NOMO-1 treated with dmso at 0.1 percent for 144 hours (cell line): ENCODE results near the gene HIBADH.
"Not testable (repeated sequence)": the region's sequence is repeated elsewhere in the genome, so short reads cannot be mapped to it uniquely, and the experiment has no call there.

Experiments
- DNase-seq: peaks from one replicate; lab custom pipeline; 2025; ENCODE audit not compliant: unreplicated experiment; lab: John Stamatoyannopoulos, UW

The HIBADH gene

DNA sequence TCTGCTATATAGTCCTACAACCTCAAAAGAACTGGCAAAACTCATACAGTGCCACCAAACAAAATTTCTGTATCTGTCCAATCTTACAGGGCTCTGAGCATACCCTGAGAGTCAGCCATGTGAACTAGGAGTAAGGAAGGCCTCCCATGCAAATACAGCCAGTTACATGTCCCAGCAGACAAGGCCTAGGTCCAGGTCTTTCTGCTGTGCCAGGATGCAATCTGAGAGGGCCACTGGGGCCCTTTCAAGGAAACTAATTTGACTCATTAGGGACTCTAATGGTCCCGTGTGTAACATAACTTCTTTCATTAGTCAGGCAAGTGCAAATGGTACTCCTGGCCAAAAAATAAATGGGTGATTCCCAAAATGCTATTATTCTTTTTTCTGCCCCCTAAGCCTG lies 17.9 kb upstream of the HIBADH start:
- DNase-seq, result no peak

GRCh38 chr7:27678617-27679260 lies 16.1 kb upstream of the HIBADH start:
- DNase-seq, result no peak

DNA sequence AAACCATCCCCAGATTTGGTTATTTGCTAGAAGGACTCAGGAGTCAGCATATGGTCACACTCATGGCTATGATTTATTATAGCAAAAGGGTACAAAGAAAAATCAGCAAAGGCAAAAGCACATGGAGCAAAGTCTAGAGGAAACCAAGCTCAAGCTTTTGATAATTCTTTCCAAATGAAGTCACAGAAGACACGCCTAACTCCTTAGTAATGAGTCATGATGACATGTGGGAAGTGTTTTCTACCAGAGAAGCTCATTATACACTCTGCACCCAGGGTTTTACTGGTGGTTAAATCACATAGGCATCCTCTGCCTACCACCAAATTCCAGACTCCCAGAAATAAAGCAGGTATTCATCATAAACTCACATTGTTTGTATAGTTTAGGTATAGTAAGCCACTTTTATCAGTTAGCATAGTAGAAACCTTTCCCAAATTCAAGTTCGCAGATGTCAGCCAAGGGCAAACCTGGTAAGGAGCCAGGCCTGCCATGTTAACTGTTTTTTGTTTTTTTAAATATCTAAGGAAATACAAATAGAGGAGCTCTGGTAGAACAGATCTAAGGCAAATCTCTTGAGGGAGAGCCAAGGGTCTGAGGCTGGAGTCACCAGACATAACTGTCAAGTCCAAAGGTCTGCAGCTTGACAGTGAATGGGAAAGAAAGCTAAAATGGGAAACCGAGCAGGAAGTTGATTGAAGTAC lies 15.4 kb upstream of the HIBADH start:
- no peak for DNase-seq

DNA sequence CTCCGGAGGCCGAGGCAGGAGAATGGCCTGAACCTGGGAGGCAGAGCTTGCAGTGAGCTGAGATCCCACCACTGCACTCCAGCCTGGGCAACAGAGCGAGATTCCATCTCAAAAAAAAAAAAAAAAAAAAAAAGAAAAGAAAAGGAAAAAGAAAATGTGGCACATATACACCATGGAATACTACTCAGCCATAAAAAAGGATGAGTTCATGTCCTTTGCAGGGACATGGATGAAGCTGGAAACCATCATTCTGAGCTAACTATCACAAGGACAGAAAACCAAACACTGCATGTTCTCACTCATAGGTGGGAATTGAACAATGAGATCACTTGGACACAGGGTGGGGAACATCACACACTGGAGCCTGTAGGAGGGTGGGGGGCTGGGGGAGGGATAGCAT lies 11.4 kb upstream of the HIBADH start:
- DNase-seq, result not testable (repeated sequence)

DNA sequence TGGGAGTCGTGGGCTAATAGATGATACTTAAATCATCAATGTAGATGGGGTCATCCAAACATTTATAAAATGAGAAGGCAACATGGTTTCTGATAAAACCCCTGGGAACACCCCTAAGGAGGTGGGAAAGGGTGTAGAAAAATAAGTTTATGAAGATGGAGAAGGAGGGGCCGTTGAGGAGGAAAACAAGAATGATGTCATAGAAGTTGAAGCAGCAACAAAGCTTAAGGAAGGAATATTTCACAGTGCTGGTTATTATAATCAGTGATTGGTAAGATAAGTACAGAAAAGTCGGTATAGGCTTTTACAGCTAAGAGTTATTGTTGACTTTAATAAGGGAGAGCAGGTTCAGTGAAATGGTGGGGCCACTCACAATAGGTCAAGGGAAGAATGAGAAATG lies 9.0 kb upstream of the HIBADH start:
- no peak for DNase-seq

DNA sequence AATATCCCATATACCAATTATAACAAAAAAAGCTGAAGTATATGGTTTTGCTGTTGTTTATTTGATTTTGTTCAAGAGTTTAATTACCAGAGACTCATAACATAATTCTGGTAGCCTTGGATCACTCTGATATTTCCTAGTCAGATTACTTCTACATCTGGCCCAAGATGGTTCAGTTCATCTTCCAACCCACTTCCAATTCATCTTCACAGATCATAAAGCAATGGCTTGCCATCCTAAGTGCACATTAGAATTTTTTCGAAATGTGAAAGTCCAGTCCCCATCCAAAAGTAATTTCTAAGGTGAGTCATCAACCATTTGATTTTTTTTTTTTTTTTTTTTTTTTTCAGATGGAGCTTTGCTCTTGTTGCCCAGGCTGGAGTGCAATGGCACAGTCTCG lies 8.0 kb upstream of the HIBADH start:
- DNase-seq, result no peak

DNA sequence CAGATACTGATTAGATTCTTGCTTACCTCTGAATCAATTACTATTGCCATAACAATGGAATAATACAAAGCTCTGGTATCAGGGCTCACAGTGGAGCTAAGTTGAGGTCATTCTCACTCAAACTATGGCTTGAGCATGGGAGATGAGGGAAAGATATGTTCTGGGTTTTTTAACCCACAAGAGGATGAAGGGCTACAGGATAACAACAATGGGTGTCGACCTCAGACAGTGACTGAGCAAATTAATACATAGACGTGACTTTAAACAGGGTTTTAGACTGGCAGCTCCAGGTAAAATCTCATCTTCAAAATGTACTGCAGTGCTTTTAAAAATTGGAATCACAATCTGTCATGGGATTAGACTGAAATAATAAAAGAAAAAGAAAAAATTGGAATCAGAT lies 7.5 kb upstream of the HIBADH start:
- no peak for DNase-seq

GRCh38 chr7:27665531-27665930 lies 2.8 kb upstream of the HIBADH start:
- no peak for DNase-seq

- DNase-seq, result no peak
Measured at GRCh38 chr7:27663989-27664331, 1.3 kb upstream of the HIBADH start.

GRCh38 chr7:27661811-27662489 lies 733 bp downstream of the HIBADH start:
- DNase-seq, result no peak

DNA sequence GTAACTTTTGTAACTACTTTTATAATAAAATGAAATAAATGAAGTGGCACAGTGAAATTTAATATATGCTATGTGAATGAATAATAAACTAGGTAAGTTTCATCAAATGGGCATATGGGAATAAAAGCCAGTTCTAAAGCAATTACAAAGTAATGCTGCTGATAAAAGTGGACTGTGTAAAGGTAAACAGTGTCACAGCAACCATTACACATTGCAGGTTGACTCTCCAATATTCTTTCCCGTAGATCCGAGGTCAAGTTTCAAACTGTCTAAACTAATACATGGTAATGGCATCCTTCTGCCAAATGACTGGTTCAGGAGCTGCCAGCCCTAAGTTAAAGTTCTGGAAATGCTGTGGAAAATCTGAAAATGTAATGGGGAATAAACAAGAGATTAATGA lies 6.0 kb downstream of the HIBADH start:
- no peak for DNase-seq

DNA sequence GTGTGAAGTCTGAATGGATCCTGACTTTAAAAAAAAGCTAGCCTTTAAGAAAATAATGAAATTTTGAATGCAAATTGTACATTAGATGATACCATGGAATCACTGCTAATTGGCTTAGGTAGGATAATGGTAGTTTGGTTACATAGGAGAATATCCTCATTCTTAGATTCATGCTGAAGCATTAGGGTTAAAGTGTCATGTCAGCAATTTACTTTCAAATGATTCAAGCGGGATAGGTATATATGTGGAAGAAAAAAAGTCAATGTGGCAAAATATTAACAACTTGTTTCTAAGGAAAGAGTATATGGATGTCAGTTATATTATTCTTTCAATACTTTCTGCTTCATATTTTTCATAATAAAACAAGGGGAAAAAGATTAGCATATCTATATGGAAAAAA lies 7.5 kb downstream of the HIBADH start:
- DNase-seq, result no peak

DNA sequence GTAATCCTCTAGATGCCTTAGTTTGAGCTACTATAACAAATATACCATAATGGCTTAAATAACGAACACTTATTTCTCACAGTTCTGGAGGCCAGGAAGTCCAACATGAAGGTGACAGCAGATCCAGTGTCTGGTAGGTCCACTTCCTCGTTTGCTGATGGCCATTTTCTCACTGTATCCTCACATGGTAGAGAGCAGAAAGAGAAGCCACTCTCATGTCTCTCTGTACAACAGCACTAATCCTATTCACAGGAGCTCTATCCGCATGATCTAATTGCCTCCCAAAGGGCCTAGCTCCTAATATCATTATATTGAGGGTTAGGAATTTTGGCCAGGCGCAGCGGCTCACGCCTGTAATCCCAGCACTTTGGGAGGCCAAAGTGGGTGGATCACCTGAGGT lies 10.2 kb downstream of the HIBADH start:
- no peak for DNase-seq

DNA sequence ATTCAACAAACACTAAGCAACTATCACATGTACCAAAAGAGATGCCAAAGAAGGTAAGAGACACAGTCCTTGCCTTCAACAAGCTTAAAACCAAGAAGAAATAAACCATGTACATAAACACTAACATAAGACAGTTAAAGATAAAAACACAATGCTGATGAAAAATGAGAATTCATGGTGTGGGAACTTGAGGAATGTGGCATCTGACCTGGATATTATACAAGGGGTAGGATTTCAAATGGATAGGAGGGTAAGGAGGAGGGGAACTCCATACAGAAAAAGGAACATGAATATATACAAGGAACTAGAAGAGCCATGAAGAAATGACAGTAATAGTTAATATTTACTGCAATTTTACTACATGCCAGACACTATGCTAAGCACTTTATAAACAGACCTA lies 11.0 kb downstream of the HIBADH start:
- DNase-seq, result no peak

DNA sequence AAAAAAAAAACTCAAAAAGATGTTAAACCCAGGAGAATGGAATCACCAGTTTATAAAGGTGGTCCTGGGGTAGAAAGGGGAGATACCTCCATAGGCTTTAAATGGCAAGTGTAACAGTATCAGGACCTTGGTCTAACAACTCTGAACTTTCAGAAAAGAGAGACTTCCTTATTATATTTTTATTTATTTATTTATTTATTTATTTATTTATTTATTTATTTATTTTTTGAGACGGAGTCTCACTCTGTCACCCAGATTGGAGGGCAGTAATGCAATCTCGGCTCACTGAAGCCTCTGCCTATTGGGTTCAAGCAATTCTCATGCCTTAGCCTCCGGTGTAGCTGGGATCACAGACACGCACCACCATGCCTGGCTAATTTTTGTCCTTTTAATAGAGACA lies 12.4 kb downstream of the HIBADH start:
- DNase-seq, result no peak

DNA sequence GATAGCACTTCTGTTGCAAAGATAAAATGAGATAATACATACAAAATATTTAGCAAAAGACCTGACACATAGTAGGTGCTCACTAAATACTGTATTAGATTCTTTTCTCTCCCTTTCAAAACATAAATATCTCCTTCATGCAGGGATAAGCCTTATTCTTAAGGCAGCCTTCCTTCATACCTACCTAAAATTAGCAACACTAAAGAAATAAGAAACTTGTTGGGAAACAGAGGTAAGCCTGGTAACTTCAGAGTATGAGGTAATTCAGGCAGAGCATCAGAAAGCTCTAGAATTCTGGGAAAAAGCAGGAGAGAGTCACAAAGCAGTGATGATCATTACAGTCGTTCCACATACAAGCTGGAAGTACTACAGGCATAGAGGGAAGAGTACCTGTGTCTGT lies 15.2 kb downstream of the HIBADH start:
- DNase-seq, result no peak

DNA sequence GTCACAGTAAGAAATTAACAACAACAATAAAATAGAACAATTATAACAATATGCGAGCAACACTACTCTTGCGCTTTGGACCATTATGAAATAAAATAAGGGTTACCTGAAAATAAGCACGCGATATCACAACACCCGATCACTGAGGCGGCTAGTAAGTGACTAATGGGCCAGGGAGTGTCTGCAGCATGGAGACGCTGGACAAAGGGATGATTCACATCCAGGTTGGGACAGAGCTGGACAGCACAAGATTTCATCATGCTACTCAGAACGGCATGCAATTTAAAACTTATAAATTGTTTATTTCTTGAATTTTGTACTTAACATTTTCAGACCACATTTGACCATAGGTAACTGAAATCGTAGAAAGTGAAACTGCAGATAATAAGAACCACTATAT lies 15.6 kb downstream of the HIBADH start:
- DNase-seq, result no peak

DNA sequence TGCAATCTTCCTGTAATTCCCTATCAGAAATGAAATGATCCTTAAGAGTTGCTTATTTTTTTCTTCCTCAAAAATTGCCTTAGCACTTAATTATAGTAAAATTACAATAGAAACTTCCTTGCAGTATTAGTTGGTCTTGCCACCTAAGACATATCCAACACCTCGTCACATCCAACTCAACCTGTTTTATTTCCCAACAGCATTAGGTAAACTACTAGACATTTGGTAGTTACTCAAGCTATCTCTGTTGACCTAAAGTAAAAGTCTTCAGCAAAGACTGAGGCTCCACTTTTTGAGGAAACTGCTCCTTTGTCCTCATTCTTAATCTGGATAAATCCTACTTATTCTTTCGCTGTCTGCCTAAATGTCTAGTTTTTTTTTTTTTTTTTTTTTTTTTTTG lies 20.4 kb downstream of the HIBADH start:
- no peak for DNase-seq

- no peak for DNase-seq
Measured at GRCh38 chr7:27641581-27642230, 21.0 kb downstream of the HIBADH start.

- DNase-seq, result no peak
Measured at GRCh38 chr7:27640884-27641574, 21.7 kb downstream of the HIBADH start.

GRCh38 chr7:27639851-27640250 lies 22.8 kb downstream of the HIBADH start:
- DNase-seq, result no peak
